HCT116 (cell line): Measurements from ENCODE around the gene PRR36. TPM values are rescaled to one million over a fixed set of nuclear protein-coding genes. Genes with fewer than 3 reads are reported as not detected.
A peak's percentile ranks its signal among the peaks of the same experiment; 100 is the strongest.

Experiments used
- ATAC-seq: fragments of 200-7000 bp; cut with Tn5 transposase; 2 replicates; pipeline ENCODE4 v1.9.1; 2020; ENCODE audit warnings: mild to moderate bottlenecking, moderate library complexity
- BruUV-seq: library from RNA; stranded (reverse); fragments of 400-500 nt; replicated peaks from 2 replicates; lab custom pipeline; 2021; lab: Mats Ljungman, UMichigan
- CTCF ChIA-PET: fragments of 300-600 bp; sonication (Branson Sonifier 250); formaldehyde crosslinking; loops from one replicate; lab custom pipeline; 2021; ENCODE audit warnings: antibody characterized with exemption; lab: Charles Lee
- POLR2A ChIA-PET: fragments of 300-600, 350-600 bp; sonication (Branson Sonifier 250); formaldehyde crosslinking; loops from one replicate; lab custom pipeline; 2021; ENCODE audit warnings: antibody characterized with exemption; lab: Charles Lee
- RAD21 ChIA-PET, 2 experiments: fragments of 300-600 bp; sonication (Branson Sonifier 250); formaldehyde crosslinking; loops; one replicate each; lab custom pipeline; 2023; ENCODE audit warnings: low total read pairs in 2 of 2; ENCODE audit not compliant: uncharacterized antibody in 2 of 2, unreplicated experiment in 2 of 2, low non-redundant PET in 1 of 2; lab: Charles Lee
- DNase-seq: peaks from one replicate; pipeline ENCODE4 v3.0.0-alpha.2; 2010; ENCODE audit warnings: low read depth, low spot score
- H2AFZ ChIP-seq: fragments of 200-600 bp; shearing (Covaris generic), sonication (generic); 2 replicates; pipeline ENCODE4 v1.6.1; 2017; ENCODE audit warnings: low read depth, mixed run types, mixed read lengths, antibody characterized with exemption, low read length; ENCODE audit not compliant: poor library complexity, severe bottlenecking
- H3K27ac ChIP-seq: 2 replicates; pipeline ENCODE4 v1.5.1; 2012; ENCODE audit warnings: low read depth, low read length
- H3K27me3 ChIP-seq: fragments of 200-600 bp; sonication (generic); 2 replicates; pipeline ENCODE4 v1.6.1; 2016; ENCODE audit warnings: mixed run types, low read length, mixed read lengths; ENCODE audit not compliant: insufficient read depth
- H3K36me3 ChIP-seq, 2 experiments: fragments of 200-500 bp in 1 of 2; fragments of 200-600 bp in 1 of 2; sonication (Bioruptor generic) in 1 of 2; sonication (generic) in 1 of 2; 2 replicates each; pipeline versions ENCODE4 v1.5.1 to v1.6.1; 2014 to 2016; ENCODE audit warnings: low read length in 2 of 2, inconsistent platforms in 1 of 2, mixed read lengths in 1 of 2, mixed run types in 1 of 2; ENCODE audit not compliant: insufficient read depth in 2 of 2, control insufficient read depth in 1 of 2
- H3K4me1 ChIP-seq, 2 experiments: fragments of 200-600 bp in 1 of 2; sonication (generic) in 1 of 2; 2 replicates each; pipeline versions ENCODE4 v1.5.1 to v1.6.1; 2012 to 2017; ENCODE audit warnings: low read length in 2 of 2, inconsistent platforms in 1 of 2, mild to moderate bottlenecking in 1 of 2, mixed read lengths in 1 of 2, mixed run types in 1 of 2, moderate library complexity in 1 of 2; ENCODE audit not compliant: insufficient read depth in 2 of 2, control insufficient read depth in 1 of 2
- H3K4me2 ChIP-seq: fragments of 200-600 bp; sonication (generic); 2 replicates; pipeline ENCODE4 v1.6.1; 2017; ENCODE audit warnings: mixed run types, low read length, mixed read lengths
- H3K4me3 ChIP-seq, 2 experiments: fragments of 200-600 bp in 1 of 2; sonication (generic) in 1 of 2; replicated peaks in 1 of 2; 2 replicates each; pipeline ENCODE4 v1.5.1; 2011 to 2016; ENCODE audit warnings: low read length in 2 of 2, control low read depth in 1 of 2, low read depth in 1 of 2, mild to moderate bottlenecking in 1 of 2, mixed read lengths in 1 of 2, mixed run types in 1 of 2
- H3K79me2 ChIP-seq: fragments of 200-600 bp; sonication (generic); 2 replicates; pipeline ENCODE4 v1.6.1; 2017; ENCODE audit warnings: mild to moderate bottlenecking, mixed run types, low read length, moderate library complexity, mixed read lengths; ENCODE audit not compliant: insufficient read depth
- H3K9ac ChIP-seq: fragments of 200-600 bp; sonication (generic); 2 replicates; pipeline ENCODE4 v1.6.1; 2016; ENCODE audit warnings: low read length, mixed read lengths
- H3K9me2 ChIP-seq: fragments of 200-600 bp; sonication (generic), shearing (Covaris generic); 2 replicates; pipeline ENCODE4 v1.6.1; 2017; ENCODE audit warnings: mixed run types, mild to moderate bottlenecking, moderate library complexity; ENCODE audit not compliant: insufficient read depth
- H3K9me3 ChIP-seq, 2 experiments: fragments of 200-500 bp in 1 of 2; fragments of 200-600 bp in 1 of 2; sonication (Bioruptor generic) in 1 of 2; sonication (generic) in 1 of 2; 2 replicates each; pipeline ENCODE4 v1.6.1; 2014 to 2017; ENCODE audit warnings: low read length in 2 of 2, mixed read lengths in 2 of 2, inconsistent platforms in 1 of 2, low read depth in 1 of 2, mild to moderate bottlenecking in 1 of 2, mixed run types in 1 of 2, moderate library complexity in 1 of 2; ENCODE audit not compliant: control insufficient read depth in 1 of 2, insufficient read depth in 1 of 2
- H4K20me1 ChIP-seq: fragments of 200-600 bp; sonication (generic), shearing (Covaris generic); 2 replicates; pipeline ENCODE4 v1.6.1; 2017; ENCODE audit warnings: mixed run types, mild to moderate bottlenecking, moderate library complexity; ENCODE audit not compliant: insufficient read depth
- ATF3 ChIP-seq: IDR thresholded peaks from 2 replicates; pipeline ENCODE4 v1.6.1; 2012
- ELF1 ChIP-seq: IDR thresholded peaks from 2 replicates; pipeline ENCODE4 v1.6.1; 2012; ENCODE audit warnings: low read depth, borderline replicate concordance
- FOSL1 ChIP-seq: IDR thresholded peaks from 2 replicates; pipeline ENCODE4 v1.6.1; 2012; ENCODE audit warnings: low read depth
- POLR2A ChIP-seq: IDR thresholded peaks from 2 replicates; pipeline ENCODE4 v1.7.0; 2011; ENCODE audit warnings: borderline replicate concordance; ENCODE audit not compliant: insufficient read depth, insufficient read length; ENCODE audit errors: extremely low read depth
- POLR2AphosphoS5 ChIP-seq: IDR thresholded peaks from 2 replicates; pipeline ENCODE4 v1.6.1; 2011; ENCODE audit warnings: mild to moderate bottlenecking, low read depth, low read length, moderate library complexity
- RAD21 ChIP-seq: IDR thresholded peaks from 2 replicates; pipeline ENCODE4 v1.6.1; 2012; ENCODE audit warnings: low read depth, mild to moderate bottlenecking
- SRF ChIP-seq: IDR thresholded peaks from 2 replicates; pipeline ENCODE4 v1.6.1; 2012; ENCODE audit warnings: low read depth
- ZBTB33 ChIP-seq: IDR thresholded peaks from 2 replicates; pipeline ENCODE4 v1.6.1; 2011; ENCODE audit warnings: mild to moderate bottlenecking, low read length, moderate library complexity; ENCODE audit not compliant: insufficient replicate concordance; ENCODE audit errors: extremely low read depth
- ZFX ChIP-seq: fragments of 450-650 bp; IDR thresholded peaks from 2 replicates; pipeline ENCODE4 v1.6.1; 2017
- ZNF274 ChIP-seq: fragments of 200-500 bp; sonication (Bioruptor generic); IDR thresholded peaks from 2 replicates; pipeline ENCODE4 v1.6.1; 2014; ENCODE audit warnings: mild to moderate bottlenecking, low read depth, low read length, inconsistent platforms
- intact Hi-C: fragments of 100-400 bp; cut with micrococcal nuclease; formaldehyde crosslinking; loops from 2 replicates; pipeline ENCODE4 v1.10.0; 2022
- total RNA-seq: library from RNA; stranded (reverse); gene quantifications from one replicate; pipeline ENCODE4 v1.2.1, GENCODE V29; 2021; ENCODE audit not compliant: unreplicated experiment
- TF ChIP-seq, protein P1 (sequence below): IDR thresholded peaks from 2 replicates; pipeline ENCODE4 v1.6.1; 2012; ENCODE audit warnings: low read depth
- TF ChIP-seq, protein P2 (sequence below): IDR thresholded peaks from 2 replicates; pipeline ENCODE4 v1.6.1; 2012

The PRR36 gene
- total RNA-seq, 1 experiment from 2014 or later, result 7.5 TPM

DNA sequence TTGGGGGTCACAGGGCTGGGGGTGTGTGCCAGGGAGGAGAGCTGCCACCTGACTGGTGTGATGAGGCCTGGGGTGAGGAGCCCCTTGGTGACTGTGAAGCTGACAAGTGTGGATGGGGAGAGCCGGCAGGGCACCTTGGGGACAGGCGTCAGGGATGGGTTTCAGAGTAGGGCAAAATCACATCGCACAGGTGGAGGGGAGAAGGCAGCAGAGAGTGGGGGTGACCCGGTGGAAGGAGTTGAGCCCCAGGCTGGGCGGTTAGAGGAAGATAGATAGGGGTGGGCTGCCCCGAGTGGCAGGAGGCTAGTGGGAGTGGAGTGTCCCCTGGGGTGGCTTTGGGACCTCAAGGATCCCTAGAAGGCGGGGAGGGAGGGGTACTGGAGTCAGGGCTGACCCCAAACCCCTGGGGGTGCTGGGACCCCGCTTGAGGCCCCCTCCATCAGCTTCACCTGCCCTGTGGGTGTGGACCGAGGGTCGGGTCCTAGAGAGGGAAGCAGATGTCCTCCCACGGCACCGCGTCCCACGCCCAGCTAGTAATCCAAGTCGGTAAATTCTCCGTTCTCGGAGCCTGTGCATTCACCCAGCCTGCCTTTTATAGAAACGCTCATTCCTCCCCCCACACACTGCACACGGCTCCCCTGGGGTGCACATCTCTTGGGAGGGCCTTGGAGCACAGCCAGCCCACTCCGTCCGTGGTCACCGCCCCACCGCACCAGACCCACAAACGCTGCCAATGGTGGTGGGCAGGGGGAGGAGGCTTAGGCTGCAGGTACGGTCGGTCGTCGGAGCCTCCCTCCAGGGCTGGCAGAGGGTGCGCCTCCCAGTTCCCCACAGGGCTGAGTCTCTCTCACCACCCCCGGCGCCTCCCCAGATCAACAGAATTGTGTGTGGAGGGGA lies 49.4 kb upstream of the PRR36 start:
- H3K79me2 ChIP-seq, result peaks cover 7% of the 10 kb centered on the region; the same call in 1 of the 2 replicates
- peak overlapping the region; percentile 16; the same call in 1 of the 2 replicates for H3K27ac ChIP-seq
- TF ChIP-seq ZBTB33 (no peak), RAD21 (no peak), ZFX (no peak), POLR2A (no peak), SRF (no peak)
- no peak overlapping the region for H3K4me3 ChIP-seq
- H3K9ac ChIP-seq, result no peak overlapping the region
- H3K9me3 ChIP-seq, result no peaks in the 10 kb centered on the region
- no peak overlapping the region for H2AFZ ChIP-seq
- ChIA-PET CTCF (interaction anchor here (1.2 kb wide), 1 partner anchor 54 kb away, joined by 6 read pairs; no protein-coding TSS in a partner anchor), POLR2A (no interaction called here), RAD21 (no interaction called here)
- ATAC-seq (no peak), DNase-seq (no peak)
- H3K4me1 ChIP-seq, result peaks cover 19 to 53% of the 10 kb centered on the region in 2 experiments
- BruUV-seq, result no TSS peak
- no peaks in the 10 kb centered on the region for H4K20me1 ChIP-seq
- intact Hi-C loops, result loop anchor here (5.0 kb wide), 1 partner anchor 71 kb away; no protein-coding TSS in a partner anchor
- H3K4me2 ChIP-seq, result no peak overlapping the region
- H3K9me2 ChIP-seq, result no peaks in the 10 kb centered on the region
- no peaks in the 10 kb centered on the region for H3K27me3 ChIP-seq
- H3K36me3 ChIP-seq, result peaks cover 0 to 12% of the 10 kb centered on the region in 2 experiments; a peak in 3 of 4 replicates

DNA sequence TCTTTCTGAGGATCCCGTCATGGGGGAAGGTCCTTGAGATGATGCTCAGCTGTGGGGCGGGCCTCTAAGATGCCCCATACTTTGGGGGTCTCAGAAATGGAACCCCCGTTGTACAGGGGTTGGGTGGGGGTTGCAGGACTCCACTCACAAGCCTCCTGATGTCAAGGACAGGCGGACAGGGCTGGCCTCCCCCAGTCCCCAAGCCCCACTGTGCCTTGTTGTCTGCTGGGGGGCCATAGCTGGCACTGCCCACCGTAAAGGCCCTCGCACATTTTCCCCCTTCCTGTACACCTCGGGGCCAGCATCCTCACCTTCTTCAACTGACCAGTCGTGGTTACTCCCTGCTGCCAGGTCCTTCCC lies 48.6 kb upstream of the PRR36 start:
- BruUV-seq, result no TSS peak
- H4K20me1 ChIP-seq, result no peaks in the 10 kb centered on the region
- ChIA-PET POLR2A (no interaction called here), CTCF (interaction anchor here (3.6 kb wide), 1 partner anchor 54 kb away, joined by 41 read pairs; no protein-coding TSS in a partner anchor), RAD21 (no interaction called here)
- no peak overlapping the region for H3K27ac ChIP-seq
- H3K36me3 ChIP-seq, result peaks cover 0 to 12% of the 10 kb centered on the region in 2 experiments; a peak in 3 of 4 replicates
- no peaks in the 10 kb centered on the region for H3K9me2 ChIP-seq
- no peak overlapping the region for H3K4me2 ChIP-seq
- H3K9me3 ChIP-seq, result no peaks in the 10 kb centered on the region
- no peak overlapping the region for H3K4me3 ChIP-seq
- peaks cover 10% of the 10 kb centered on the region; the same call in 1 of the 2 replicates for H3K79me2 ChIP-seq
- no peaks in the 10 kb centered on the region for H3K27me3 ChIP-seq
- peaks cover 17 to 54% of the 10 kb centered on the region in 2 experiments for H3K4me1 ChIP-seq
- no peak overlapping the region for H2AFZ ChIP-seq
- DNase-seq (no peak), ATAC-seq (no peak)
- no peak overlapping the region for H3K9ac ChIP-seq
- intact Hi-C loops, result loop anchor here (5.0 kb wide), 1 partner anchor 71 kb away; no protein-coding TSS in a partner anchor
- no peak for TF ChIP-seq POLR2AphosphoS5
- no peak for TF ChIP-seq FOSL1
- TF ChIP-seq, protein P1, sequence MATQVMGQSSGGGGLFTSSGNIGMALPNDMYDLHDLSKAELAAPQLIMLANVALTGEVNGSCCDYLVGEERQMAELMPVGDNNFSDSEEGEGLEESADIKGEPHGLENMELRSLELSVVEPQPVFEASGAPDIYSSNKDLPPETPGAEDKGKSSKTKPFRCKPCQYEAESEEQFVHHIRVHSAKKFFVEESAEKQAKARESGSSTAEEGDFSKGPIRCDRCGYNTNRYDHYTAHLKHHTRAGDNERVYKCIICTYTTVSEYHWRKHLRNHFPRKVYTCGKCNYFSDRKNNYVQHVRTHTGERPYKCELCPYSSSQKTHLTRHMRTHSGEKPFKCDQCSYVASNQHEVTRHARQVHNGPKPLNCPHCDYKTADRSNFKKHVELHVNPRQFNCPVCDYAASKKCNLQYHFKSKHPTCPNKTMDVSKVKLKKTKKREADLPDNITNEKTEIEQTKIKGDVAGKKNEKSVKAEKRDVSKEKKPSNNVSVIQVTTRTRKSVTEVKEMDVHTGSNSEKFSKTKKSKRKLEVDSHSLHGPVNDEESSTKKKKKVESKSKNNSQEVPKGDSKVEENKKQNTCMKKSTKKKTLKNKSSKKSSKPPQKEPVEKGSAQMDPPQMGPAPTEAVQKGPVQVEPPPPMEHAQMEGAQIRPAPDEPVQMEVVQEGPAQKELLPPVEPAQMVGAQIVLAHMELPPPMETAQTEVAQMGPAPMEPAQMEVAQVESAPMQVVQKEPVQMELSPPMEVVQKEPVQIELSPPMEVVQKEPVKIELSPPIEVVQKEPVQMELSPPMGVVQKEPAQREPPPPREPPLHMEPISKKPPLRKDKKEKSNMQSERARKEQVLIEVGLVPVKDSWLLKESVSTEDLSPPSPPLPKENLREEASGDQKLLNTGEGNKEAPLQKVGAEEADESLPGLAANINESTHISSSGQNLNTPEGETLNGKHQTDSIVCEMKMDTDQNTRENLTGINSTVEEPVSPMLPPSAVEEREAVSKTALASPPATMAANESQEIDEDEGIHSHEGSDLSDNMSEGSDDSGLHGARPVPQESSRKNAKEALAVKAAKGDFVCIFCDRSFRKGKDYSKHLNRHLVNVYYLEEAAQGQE, result no peak
- TF ChIP-seq ELF1, result no peak
- TF ChIP-seq, protein P2, sequence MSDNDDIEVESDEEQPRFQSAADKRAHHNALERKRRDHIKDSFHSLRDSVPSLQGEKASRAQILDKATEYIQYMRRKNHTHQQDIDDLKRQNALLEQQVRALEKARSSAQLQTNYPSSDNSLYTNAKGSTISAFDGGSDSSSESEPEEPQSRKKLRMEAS, result no peak
- TF ChIP-seq ATF3, result no peak
- TF ChIP-seq ZNF274, result no peak
